Right lung (tissue), 5 donors: ENCODE data around the gene B4GALT2. TPM values are rescaled to one million over a fixed set of nuclear protein-coding genes. Genes with fewer than 3 reads are reported as not detected.

Experiments
- polyA plus RNA-seq, 5 donors: library from polyadenylated mRNA; unstranded; fragments of 120-200 nt; gene quantifications; one replicate each; pipeline versions ENCODE4 v1.2.1 to v1.2.3, GENCODE V29; 2013; ENCODE audit warnings: inconsistent platforms in 1 of 5, low replicate concordance in 1 of 5; ENCODE audit not compliant: insufficient read length in 5 of 5, insufficient read depth in 1 of 5

The B4GALT2 gene
- polyA plus RNA-seq, 5 donors: 32.0 to 70.2 (median 40.1) TPM

Other genes starting within 250 kb of the B4GALT2 start
- 1 to 10 TPM; 1.9 to 3.9 (median 2.8) TPM for gene ARTN, start 45.4 kb upstream of the B4GALT2 start, polyA plus RNA-seq
- gene IPO13, start 32.3 kb upstream of the B4GALT2 start, polyA plus RNA-seq: 10 to 100 TPM; 15.8 to 24.3 (median 20.3) TPM
- 10 to 100 TPM; 12.8 to 25.5 (median 19.6) TPM for gene DPH2, start 9.2 kb upstream of the B4GALT2 start, polyA plus RNA-seq
- gene ATP6V0B, start 4.2 kb upstream of the B4GALT2 start, polyA plus RNA-seq: 10 to 100 TPM; 51.9 to 83.2 (median 64.3) TPM
- gene CCDC24, start 12.4 kb downstream of the B4GALT2 start, polyA plus RNA-seq: 10 to 100 TPM; 10.6 to 16.9 (median 14.3) TPM
- 10 to 100 TPM; 11.3 to 17.1 (median 12.6) TPM for gene SLC6A9, start 52.3 kb downstream of the B4GALT2 start, polyA plus RNA-seq
- under 1 TPM in 4 of 5 donors, not detected in 1; 0.06 to 0.09 (median 0.08) TPM for gene KLF17, start 139.6 kb downstream of the B4GALT2 start, polyA plus RNA-seq
- not detected for gene KLF18, start 162.4 kb downstream of the B4GALT2 start, polyA plus RNA-seq
- 10 to 100 TPM; 61.0 to 74.6 (median 66.5) TPM for gene DMAP1, start 234.3 kb downstream of the B4GALT2 start, polyA plus RNA-seq